GM12801 (cell line): ENCODE data around the gene GPR65.

Experiments used
- TF ChIP-seq, protein P1 (sequence below): IDR thresholded peaks from one replicate; pipeline ENCODE4 v1.5.1; 2011; ENCODE audit warnings: control low read depth; ENCODE audit not compliant: insufficient read length; ENCODE audit errors: extremely low read depth

GPR65 gene

DNA sequence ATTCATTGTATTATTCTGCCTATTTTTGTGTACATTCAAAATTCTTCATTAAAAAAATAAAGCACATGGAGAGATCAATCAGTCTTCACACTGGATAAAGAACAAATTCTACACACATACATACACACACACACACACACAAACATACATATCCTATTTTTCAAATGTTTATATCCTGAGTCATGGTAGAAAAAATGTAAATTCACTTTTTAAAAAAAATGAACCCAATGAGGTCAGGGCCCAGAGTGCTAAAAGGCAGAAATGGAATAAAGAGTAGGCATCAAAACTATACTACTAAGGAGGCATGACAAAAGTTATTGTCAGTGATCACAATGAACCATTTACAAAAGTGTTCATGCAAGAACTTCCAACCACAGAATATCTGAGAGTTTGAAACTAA is 29.3 kb upstream of the GPR65 start:
- TF ChIP-seq, protein P1, sequence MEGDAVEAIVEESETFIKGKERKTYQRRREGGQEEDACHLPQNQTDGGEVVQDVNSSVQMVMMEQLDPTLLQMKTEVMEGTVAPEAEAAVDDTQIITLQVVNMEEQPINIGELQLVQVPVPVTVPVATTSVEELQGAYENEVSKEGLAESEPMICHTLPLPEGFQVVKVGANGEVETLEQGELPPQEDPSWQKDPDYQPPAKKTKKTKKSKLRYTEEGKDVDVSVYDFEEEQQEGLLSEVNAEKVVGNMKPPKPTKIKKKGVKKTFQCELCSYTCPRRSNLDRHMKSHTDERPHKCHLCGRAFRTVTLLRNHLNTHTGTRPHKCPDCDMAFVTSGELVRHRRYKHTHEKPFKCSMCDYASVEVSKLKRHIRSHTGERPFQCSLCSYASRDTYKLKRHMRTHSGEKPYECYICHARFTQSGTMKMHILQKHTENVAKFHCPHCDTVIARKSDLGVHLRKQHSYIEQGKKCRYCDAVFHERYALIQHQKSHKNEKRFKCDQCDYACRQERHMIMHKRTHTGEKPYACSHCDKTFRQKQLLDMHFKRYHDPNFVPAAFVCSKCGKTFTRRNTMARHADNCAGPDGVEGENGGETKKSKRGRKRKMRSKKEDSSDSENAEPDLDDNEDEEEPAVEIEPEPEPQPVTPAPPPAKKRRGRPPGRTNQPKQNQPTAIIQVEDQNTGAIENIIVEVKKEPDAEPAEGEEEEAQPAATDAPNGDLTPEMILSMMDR, result no peak

DNA sequence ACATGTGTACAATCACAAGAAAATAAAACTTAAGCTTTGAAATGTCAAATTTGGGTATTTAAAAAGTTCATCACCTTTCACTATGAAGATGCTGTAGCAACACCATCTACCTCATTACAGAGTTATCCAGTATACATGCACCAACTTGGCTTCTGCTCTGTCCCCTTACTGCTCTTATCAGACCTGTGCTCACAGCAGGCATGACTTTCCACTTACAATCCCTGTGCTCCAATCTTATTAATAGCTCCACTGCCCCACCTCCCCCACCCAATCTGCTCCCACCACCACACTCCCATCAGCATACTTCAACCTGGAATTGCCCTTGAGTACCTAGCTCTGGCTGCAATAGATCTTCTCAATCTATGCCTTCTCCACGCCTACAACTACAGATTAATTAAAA is 25.2 kb upstream of the GPR65 start:
- TF ChIP-seq, protein P1, result no peak

DNA sequence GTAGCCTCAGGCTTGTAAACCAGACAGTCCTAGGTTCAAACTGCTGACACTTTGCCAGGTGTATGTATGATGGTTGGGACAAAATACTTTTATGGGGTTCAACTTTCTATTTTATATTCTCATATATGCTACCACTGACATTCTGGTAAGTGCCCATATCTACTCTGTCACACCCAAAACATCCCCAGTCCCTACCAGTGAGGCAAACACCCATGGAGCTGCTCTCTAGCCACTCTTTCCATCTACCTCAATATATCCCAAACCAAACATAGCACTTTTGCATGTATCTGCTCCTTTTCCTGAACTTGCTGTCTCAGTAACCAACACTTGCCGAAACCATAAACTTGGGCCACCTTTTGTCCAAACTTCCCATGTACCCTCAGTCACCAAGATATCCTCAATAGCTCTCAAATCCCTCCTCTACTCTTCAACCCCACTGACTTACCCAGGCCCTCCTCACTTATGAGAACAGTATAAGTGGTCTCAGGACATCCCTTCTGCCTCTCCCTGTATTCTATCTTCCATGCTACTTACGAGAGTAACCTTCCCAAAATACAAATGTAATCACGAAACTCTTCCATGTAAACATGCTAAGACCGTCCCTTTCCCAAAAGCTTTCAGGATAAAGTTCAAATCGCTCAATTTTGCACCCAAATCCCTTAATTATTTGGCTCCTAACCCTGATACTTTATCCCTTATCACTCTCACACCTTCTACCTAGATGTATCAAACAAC is 15.5 kb upstream of the GPR65 start:
- TF ChIP-seq, protein P1, result no peak

- TF ChIP-seq, protein P1, result no peak
These were observed 15.0 kb upstream of the GPR65 start for GRCh38 chr14:87989956-87990299.

GRCh38 chr14:87990682-87991081 is 14.3 kb upstream of the GPR65 start:
- TF ChIP-seq, protein P1, result no peak

DNA sequence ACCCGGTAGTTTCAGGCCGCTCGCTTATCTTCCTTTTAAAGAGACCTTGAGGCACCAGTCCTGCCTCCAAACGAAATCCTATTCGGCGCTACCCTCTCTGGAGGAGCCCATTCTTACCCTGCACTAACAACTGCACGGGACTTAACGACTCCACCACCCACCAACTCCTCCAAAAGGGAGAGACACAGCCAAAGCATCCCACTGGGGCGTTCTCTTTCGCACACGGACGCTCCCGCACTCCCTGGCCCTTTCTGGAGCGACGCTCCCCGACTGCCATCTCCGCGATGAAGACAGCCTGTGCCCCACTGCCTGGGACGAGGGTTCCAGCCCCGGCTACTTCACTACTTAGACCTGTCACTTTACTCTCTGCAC is 12.6 kb upstream of the GPR65 start:
- TF ChIP-seq, protein P1, result no peak

GRCh38 chr14:87992718-87993628 is 12.0 kb upstream of the GPR65 start, which contains the start of gene GALC:
GALC (minus strand) TSS chr14:87993182; CDS start chr14:87993164, 18 bp downstream.
- TF ChIP-seq, protein P1, result no peak
